Caco-2 (cell line): Measurements from ENCODE around the gene ERO1B. TPM values are rescaled to one million over a fixed set of nuclear protein-coding genes. Genes with fewer than 3 reads are reported as not detected.
"Not testable (repeated sequence)": the region's sequence is repeated elsewhere in the genome, so short reads cannot be mapped to it uniquely, and the experiment has no call there.

Experiments used
- BruUV-seq: library from RNA; stranded (reverse); fragments of 400-500 nt; replicated peaks from 2 replicates; lab custom pipeline; 2021; lab: Mats Ljungman, UMichigan
- CTCF ChIA-PET: fragments of 300-600 bp; sonication (Branson Sonifier 250); formaldehyde crosslinking; loops from one replicate; lab custom pipeline; 2022; ENCODE audit warnings: antibody characterized with exemption; lab: Charles Lee
- POLR2A ChIA-PET: fragments of 300-600 bp; sonication (Branson Sonifier 250); formaldehyde crosslinking; loops from one replicate; lab custom pipeline; 2022; ENCODE audit warnings: antibody characterized with exemption; lab: Charles Lee
- DNase-seq, 2 experiments: peaks; one replicate each; pipeline versions ENCODE4 v3.0.0 to v3.0.0-alpha.2; 2020 to 2022
- H3K27me3 ChIP-seq: replicated peaks from 2 replicates; pipeline ENCODE4 v1.6.0; 2011; ENCODE audit warnings: low read length; ENCODE audit not compliant: control insufficient read depth, insufficient read depth
- H3K36me3 ChIP-seq: 2 replicates; pipeline ENCODE4 v1.5.1; 2011; ENCODE audit warnings: low read length; ENCODE audit not compliant: control insufficient read depth, insufficient read depth
- H3K4me1 ChIP-seq: fragments of 250-450 bp; sonication (Bioruptor Pico); 2 replicates; pipeline ENCODE4 v1.5.1; 2020; ENCODE audit warnings: mild to moderate bottlenecking
- H3K4me3 ChIP-seq: 2 replicates; pipeline ENCODE4 v1.5.1; 2011; ENCODE audit warnings: low read depth, mild to moderate bottlenecking, control low read depth, low read length
- H3K9me3 ChIP-seq: fragments of 250-450 bp; sonication (Bioruptor Pico); 2 replicates; pipeline ENCODE4 v1.5.1; 2020; ENCODE audit warnings: mild to moderate bottlenecking, moderate library complexity
- H3K27ac Mint-ChIP-seq: one replicate; pipeline ENCODE4 v1.8.0; 2022; ENCODE audit warnings: mixed read lengths; ENCODE audit not compliant: unreplicated experiment
- H3K27me3 Mint-ChIP-seq: one replicate; pipeline ENCODE4 v1.8.0; 2022; ENCODE audit warnings: mixed read lengths; ENCODE audit not compliant: insufficient read depth, unreplicated experiment
- H3K36me3 Mint-ChIP-seq: one replicate; pipeline ENCODE4 v1.8.0; 2022; ENCODE audit warnings: mild to moderate bottlenecking, mixed read lengths; ENCODE audit not compliant: insufficient read depth, unreplicated experiment
- H3K4me1 Mint-ChIP-seq: one replicate; pipeline ENCODE4 v1.8.0; 2022; ENCODE audit warnings: low read depth, mixed read lengths; ENCODE audit not compliant: unreplicated experiment
- H3K4me3 Mint-ChIP-seq: one replicate; pipeline ENCODE4 v1.8.0; 2022; ENCODE audit warnings: mild to moderate bottlenecking, moderate library complexity, mixed read lengths; ENCODE audit not compliant: unreplicated experiment
- H3K9me3 Mint-ChIP-seq: one replicate; pipeline ENCODE4 v1.8.0; 2022; ENCODE audit warnings: mixed read lengths; ENCODE audit not compliant: unreplicated experiment
- intact Hi-C: fragments of 100-400 bp; cut with micrococcal nuclease; formaldehyde crosslinking; loops from one replicate; pipeline ENCODE4 v1.10.0; 2022; ENCODE audit not compliant: unreplicated experiment
- total RNA-seq: library from RNA; stranded (reverse); gene quantifications from 2 replicates; pipeline ENCODE4 v1.2.3, GENCODE V29; 2022
- TF ChIP-seq, protein P1 (sequence below), 2 experiments: fragments of 200-600 bp in 1 of 2; IDR thresholded peaks; 1 replicate in 1 of 2; 2 replicates in 1 of 2; pipeline versions ENCODE4 v1.5.1 to v1.8.0; 2011 to 2022; ENCODE audit warnings: antibody characterized with exemption in 1 of 2, control low read depth in 1 of 2, inconsistent platforms in 1 of 2, low read depth in 1 of 2, low read length in 1 of 2, mild to moderate bottlenecking in 1 of 2, moderate library complexity in 1 of 2; ENCODE audit not compliant: insufficient read depth in 1 of 2, severe bottlenecking in 1 of 2, unreplicated experiment in 1 of 2

Gene ERO1B
- total RNA-seq, 1 experiment from 2014 or later, result 2.6 TPM

GRCh38 chr1:236200925-236201324 is 80.8 kb downstream of the ERO1B start:
- Mint-ChIP-seq H3K4me1 (peaks cover 7% of the 10 kb centered on the region), H3K9me3 (peaks cover 42% of the 10 kb centered on the region), H3K4me3 (no peak overlapping the region), H3K27me3 (no peaks in the 10 kb centered on the region), H3K27ac (no peak overlapping the region), H3K36me3 (peaks cover 6% of the 10 kb centered on the region)
- Histone ChIP-seq H3K36me3 (no peaks in the 10 kb centered on the region), H3K4me1 (no peaks in the 10 kb centered on the region), H3K4me3 (no peak overlapping the region), H3K27me3 (no peaks in the 10 kb centered on the region), H3K9me3 (0 out of 2 replicates have a peak, but pooled peaks cover 4% of the 10 kb centered on the region)
- no TSS peak for BruUV-seq
- DNase-seq, result no peak
- POLR2A ChIA-PET, result no interaction called here
- CTCF ChIA-PET, result no interaction called here
- intact Hi-C loops, result no loop called here
- TF ChIP-seq, protein P1, sequence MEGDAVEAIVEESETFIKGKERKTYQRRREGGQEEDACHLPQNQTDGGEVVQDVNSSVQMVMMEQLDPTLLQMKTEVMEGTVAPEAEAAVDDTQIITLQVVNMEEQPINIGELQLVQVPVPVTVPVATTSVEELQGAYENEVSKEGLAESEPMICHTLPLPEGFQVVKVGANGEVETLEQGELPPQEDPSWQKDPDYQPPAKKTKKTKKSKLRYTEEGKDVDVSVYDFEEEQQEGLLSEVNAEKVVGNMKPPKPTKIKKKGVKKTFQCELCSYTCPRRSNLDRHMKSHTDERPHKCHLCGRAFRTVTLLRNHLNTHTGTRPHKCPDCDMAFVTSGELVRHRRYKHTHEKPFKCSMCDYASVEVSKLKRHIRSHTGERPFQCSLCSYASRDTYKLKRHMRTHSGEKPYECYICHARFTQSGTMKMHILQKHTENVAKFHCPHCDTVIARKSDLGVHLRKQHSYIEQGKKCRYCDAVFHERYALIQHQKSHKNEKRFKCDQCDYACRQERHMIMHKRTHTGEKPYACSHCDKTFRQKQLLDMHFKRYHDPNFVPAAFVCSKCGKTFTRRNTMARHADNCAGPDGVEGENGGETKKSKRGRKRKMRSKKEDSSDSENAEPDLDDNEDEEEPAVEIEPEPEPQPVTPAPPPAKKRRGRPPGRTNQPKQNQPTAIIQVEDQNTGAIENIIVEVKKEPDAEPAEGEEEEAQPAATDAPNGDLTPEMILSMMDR (IDR thresholded peaks at IDR 0.05; ENCODE audit: insufficient read depth in 1 of 2, low read depth in 1 of 2, low read length in 1 of 2, severe bottlenecking in 1 of 2, unreplicated experiment in 1 of 2), result no peak

GRCh38 chr1:236193184-236193583 is 88.6 kb downstream of the ERO1B start:
- Mint-ChIP-seq H3K27me3 (no peaks in the 10 kb centered on the region), H3K36me3 (no peaks in the 10 kb centered on the region), H3K4me3 (no peak overlapping the region), H3K9me3 (no peaks in the 10 kb centered on the region), H3K4me1 (peaks cover 7% of the 10 kb centered on the region), H3K27ac (no peak overlapping the region)
- DNase-seq, result no peak
- TF ChIP-seq, protein P1 (IDR thresholded peaks at IDR 0.05; ENCODE audit: insufficient read depth in 1 of 2, low read depth in 1 of 2, low read length in 1 of 2, severe bottlenecking in 1 of 2, unreplicated experiment in 1 of 2), result no peak
- ChIA-PET POLR2A (no interaction called here), CTCF (no interaction called here)
- Histone ChIP-seq H3K9me3 (no peaks in the 10 kb centered on the region), H3K4me3 (no peak overlapping the region), H3K27me3 (no peaks in the 10 kb centered on the region), H3K4me1 (no peaks in the 10 kb centered on the region), H3K36me3 (no peaks in the 10 kb centered on the region)
- no TSS peak for BruUV-seq
- intact Hi-C loops, result no loop called here

GRCh38 chr1:236188084-236188483 is 93.7 kb downstream of the ERO1B start:
- POLR2A ChIA-PET, BruUV-seq, intact Hi-C loops, CTCF ChIA-PET, H3K4me3 Mint-ChIP-seq, H3K27me3 ChIP-seq, H3K4me3 ChIP-seq, H3K36me3 Mint-ChIP-seq, H3K4me1 ChIP-seq, H3K9me3 ChIP-seq, DNase-seq, H3K27ac Mint-ChIP-seq, H3K9me3 Mint-ChIP-seq, H3K27me3 Mint-ChIP-seq, H3K36me3 ChIP-seq, H3K4me1 Mint-ChIP-seq: not testable (repeated sequence)

DNA sequence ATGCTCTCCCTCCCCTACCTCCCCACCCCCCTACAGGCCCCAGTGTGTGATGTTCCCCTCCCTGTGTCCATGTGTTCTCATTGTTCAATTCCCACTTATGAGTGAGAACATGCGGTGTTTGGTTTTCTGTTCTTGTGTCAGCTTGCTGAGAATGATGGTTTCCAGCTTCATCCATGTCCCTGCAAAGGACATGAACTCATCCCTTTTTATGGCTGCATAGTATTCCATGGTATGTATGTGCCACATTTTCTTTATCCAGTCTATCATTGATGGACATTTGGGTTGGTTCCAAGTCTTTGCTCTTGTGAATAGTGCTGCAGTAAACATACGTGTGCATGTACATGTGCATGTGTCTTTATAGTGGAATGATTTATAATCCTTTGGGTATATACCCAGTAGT is 95.3 kb downstream of the ERO1B start:
- H3K27me3 ChIP-seq, H3K9me3 ChIP-seq, H3K4me1 Mint-ChIP-seq, BruUV-seq, POLR2A ChIA-PET, H3K36me3 Mint-ChIP-seq, H3K27ac Mint-ChIP-seq, DNase-seq, CTCF ChIA-PET, H3K4me3 ChIP-seq, H3K4me3 Mint-ChIP-seq, H3K27me3 Mint-ChIP-seq, H3K36me3 ChIP-seq, intact Hi-C loops, H3K9me3 Mint-ChIP-seq, H3K4me1 ChIP-seq: not testable (repeated sequence)
